Transverse colon (tissue), 4 donors: ENCODE measurements around the gene CADM3. TPM values are rescaled to one million over a fixed set of nuclear protein-coding genes. Genes with fewer than 3 reads are reported as not detected.

Source experiments
- DNase-seq: peaks from one replicate; pipeline ENCODE4 v3.0.0-alpha.2; 2019
- H3K27ac ChIP-seq, 4 donors: fragments of 200-600 bp; sonication (generic); 2 replicates each; pipeline ENCODE4 v1.5.1; 2016 to 2018; ENCODE audit warnings: inconsistent platforms in 4 of 4
- H3K27me3 ChIP-seq: fragments of 200-600 bp; sonication (generic); 2 replicates; pipeline ENCODE4 v1.5.1; 2017; ENCODE audit warnings: inconsistent platforms
- H3K36me3 ChIP-seq, 4 donors: fragments of 200-600 bp; sonication (generic); 2 replicates each; pipeline ENCODE4 v1.5.1; 2017 to 2019; ENCODE audit warnings: inconsistent platforms in 4 of 4
- H3K4me1 ChIP-seq, 4 donors: fragments of 200-600 bp; sonication (generic); 2 replicates each; pipeline ENCODE4 v1.5.1; 2017 to 2020; ENCODE audit warnings: inconsistent platforms in 4 of 4
- H3K4me3 ChIP-seq, 4 donors: fragments of 200-600 bp; sonication (generic); 1 replicate in 1 of 4; 2 replicates in 3 of 4; pipeline versions ENCODE4 v1.5.1 to v1.6.1; 2017 to 2019; ENCODE audit warnings: inconsistent platforms in 4 of 4
- H3K9me3 ChIP-seq, 2 donors: fragments of 200-600 bp; sonication (generic); 2 replicates each; pipeline ENCODE4 v1.5.1; 2017 to 2019; ENCODE audit warnings: inconsistent platforms in 2 of 2
- CTCF ChIP-seq, 5 experiments: fragments of 200-600 bp in 3 of 5; fragments of 450-650 bp in 2 of 5; sonication (generic) in 3 of 5; IDR thresholded peaks; 1 replicate in 2 of 5; 2 replicates in 3 of 5; pipeline ENCODE4 v1.5.1; 2016 to 2017; ENCODE audit warnings: antibody characterized with exemption in 5 of 5, inconsistent platforms in 3 of 5, mild to moderate bottlenecking in 2 of 5, moderate library complexity in 1 of 5
- EP300 ChIP-seq: sonication (generic); formaldehyde crosslinking; IDR thresholded peaks from one replicate; pipeline ENCODE4 v1.6.1; 2017; ENCODE audit warnings: antibody characterized with exemption, low read depth
- POLR2A ChIP-seq: fragments of 450-650 bp; IDR thresholded peaks from one replicate; pipeline ENCODE4 v1.6.1; 2016; ENCODE audit warnings: antibody characterized with exemption, mild to moderate bottlenecking, moderate library complexity
- POLR2AphosphoS5 ChIP-seq, 3 donors: sonication (generic); formaldehyde crosslinking; IDR thresholded peaks; one replicate each; pipeline ENCODE4 v1.6.1; 2016; ENCODE audit warnings: antibody characterized with exemption in 3 of 3
- WGBS, 2 donors: methylation state at CpG; one replicate each; pipeline ENCODE4 v1.1.5; 2018; ENCODE audit warnings: low coverage in 1 of 2; 5-methylcytosine and 5-hydroxymethylcytosine counted together
- in situ Hi-C, 4 donors: fragments of 200-750 bp; cut with MboI; loops; one replicate each; pipeline versions ENCODE4 v1.15.0 to v1.15.1; 2017; ENCODE audit warnings: low sequenced_read_pairs in 3 of 4, low pct_ligation_motif_present in 1 of 4, low pct_unique_long_range_greater_than_20kb in 1 of 4
- intact Hi-C: fragments of 100-400 bp; cut with DNase I; formaldehyde crosslinking; loops from one replicate; pipeline ENCODE4 v1.15.1; 2023; ENCODE audit warnings: low total_unique reads
- total RNA-seq, 4 donors: library from RNA; depleted of rRNA; stranded (reverse); fragments of >200 nt; gene quantifications; one replicate each; pipeline ENCODE4 v1.1.0, GENCODE V29; 2016

The CADM3 gene
- total RNA-seq, 4 donors from 2014 or later = 3.4 to 6.5 (median 5.1) TPM

- Histone ChIP-seq H3K9me3 (no peaks in the 10 kb centered on the region), H3K27me3 (peaks cover 19% of the 10 kb centered on the region)
Observed at GRCh38 chr1:159140474-159140873, 30.9 kb upstream of the CADM3 start.

GRCh38 chr1:159141584-159142390 lies 29.6 kb upstream of the CADM3 start:
- DNase-seq = no peak
- no peaks in the 10 kb centered on the region for H3K36me3 ChIP-seq
- in situ Hi-C loops = no loop called here
- no peak overlapping the region for H3K27ac ChIP-seq
- no peaks in the 10 kb centered on the region for H3K4me1 ChIP-seq
- no peaks in the 10 kb centered on the region for H3K9me3 ChIP-seq
- H3K4me3 ChIP-seq = no peak overlapping the region
- WGBS, 2 donors = 54% methylated on average over 18 of the region's 18 CpGs; no CpG with 5 or more reads in 1 of the 2 donors
- intact Hi-C loops = loop anchor here (5.0 kb wide), 1 partner anchor 71 kb away; no protein-coding TSS in a partner anchor
- peaks cover 19% of the 10 kb centered on the region for H3K27me3 ChIP-seq
- TF ChIP-seq POLR2AphosphoS5 (IDR thresholded peaks at IDR 0.05) (no peak), CTCF (IDR thresholded peaks at IDR 0.05) (no peak), POLR2A (no peak), EP300 (no peak)

More at GRCh38 chr1:159140474-159140873, 30.9 kb upstream of the CADM3 start:
- Histone ChIP-seq H3K4me3 (no peak overlapping the region), H3K4me1 (no peaks in the 10 kb centered on the region), H3K27ac (no peak overlapping the region), H3K36me3 (no peaks in the 10 kb centered on the region)
- in situ Hi-C loops = no loop called here
- no peak for DNase-seq
- intact Hi-C loops = loop anchor here (5.0 kb wide), 1 partner anchor 72 kb away; no protein-coding TSS in a partner anchor
- no peak for TF ChIP-seq POLR2A
- TF ChIP-seq CTCF (IDR thresholded peaks at IDR 0.05) = no peak
- TF ChIP-seq EP300 = no peak
- TF ChIP-seq POLR2AphosphoS5 (IDR thresholded peaks at IDR 0.05) = no peak
- 63 to 72% methylated on average over 5 to 7 of the region's 7 CpGs for WGBS, 2 donors

DNA sequence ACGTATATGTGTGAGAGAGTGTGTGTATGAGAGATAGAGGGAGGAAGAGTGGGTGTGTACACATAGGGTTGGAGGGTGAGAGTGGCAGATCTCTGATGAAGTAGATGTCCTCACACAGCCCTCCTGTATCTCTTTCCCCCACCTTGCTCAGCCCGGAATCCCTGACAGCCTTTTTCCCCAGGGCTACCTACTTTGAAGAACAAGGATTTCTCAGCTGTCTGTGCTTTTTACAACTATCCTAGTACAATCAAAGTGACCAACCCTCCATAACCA lies 29.1 kb upstream of the CADM3 start:
- intact Hi-C loops (loop anchor here (5.0 kb wide), 1 partner anchor 70 kb away; no protein-coding TSS in a partner anchor), in situ Hi-C loops (no loop called here)
- H3K4me1 ChIP-seq = no peaks in the 10 kb centered on the region
- no peaks in the 10 kb centered on the region for H3K9me3 ChIP-seq
- H3K36me3 ChIP-seq = no peaks in the 10 kb centered on the region
- TF ChIP-seq POLR2AphosphoS5 (IDR thresholded peaks at IDR 0.05) (no peak), POLR2A (no peak), CTCF (IDR thresholded peaks at IDR 0.05) (no peak), EP300 (no peak)
- no peak overlapping the region for H3K27ac ChIP-seq
- peaks cover 13% of the 10 kb centered on the region for H3K27me3 ChIP-seq
- no peak overlapping the region for H3K4me3 ChIP-seq
- WGBS, 2 donors = 29% methylated on average over 1 to 2 of the region's 2 CpGs
- DNase-seq = no peak

- Histone ChIP-seq H3K27ac (no peak overlapping the region), H3K36me3 (no peaks in the 10 kb centered on the region), H3K9me3 (no peaks in the 10 kb centered on the region), H3K27me3 (peaks cover 11% of the 10 kb centered on the region), H3K4me3 (no peak overlapping the region), H3K4me1 (no peaks in the 10 kb centered on the region)
- WGBS, 2 donors = 46 to 57% methylated on average over 4 to 5 of the region's 5 CpGs
- intact Hi-C loops (loop anchor here (5.0 kb wide), 1 partner anchor 69 kb away; no protein-coding TSS in a partner anchor), in situ Hi-C loops (no loop called here)
- DNase-seq = no peak
- no peak for TF ChIP-seq CTCF (IDR thresholded peaks at IDR 0.05)
- TF ChIP-seq EP300 = no peak
- no peak for TF ChIP-seq POLR2A
- TF ChIP-seq POLR2AphosphoS5 (IDR thresholded peaks at IDR 0.05) = no peak
Observed at GRCh38 chr1:159142726-159143510, 28.5 kb upstream of the CADM3 start.
